Measurements from ENCODE around the gene TAS2R41.

DNA sequence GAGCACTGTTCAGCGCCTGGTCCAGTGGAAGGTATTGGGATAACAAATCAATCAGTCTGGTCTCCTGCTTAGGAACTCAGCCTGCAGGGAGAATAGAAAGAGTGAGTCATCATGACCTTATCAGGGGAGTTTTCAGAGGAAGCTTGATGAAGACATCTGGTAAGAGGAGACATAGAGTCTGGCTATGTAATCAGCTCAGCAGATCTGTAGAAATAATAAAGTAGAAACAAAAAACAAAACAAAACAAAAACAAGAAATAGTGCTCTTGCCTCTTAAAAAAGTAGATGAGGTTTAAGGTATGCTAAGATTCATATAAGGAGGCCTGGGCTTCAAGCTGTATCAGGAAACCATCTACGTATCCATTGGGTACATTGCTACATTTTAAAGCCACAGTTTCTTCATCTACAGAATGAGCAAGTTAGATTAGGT lies 14.4 kb downstream of the TAS2R41 start:
- TF ChIP-seq POLR2A (IDR thresholded peaks at IDR 0.05) (no peak), CTCF (IDR thresholded peaks at IDR 0.05) (no peak)
